ENCODE measurements around the gene CYP39A1.

GRCh38 chr6:46661483-46661882 lies 8.9 kb upstream of the CYP39A1 start:
- no peak for TF ChIP-seq CTCF (IDR thresholded peaks at IDR 0.05)
- TF ChIP-seq POLR2AphosphoS5 (IDR thresholded peaks at IDR 0.05) = peak; percentile 12

Measured in prostate gland (tissue), 2 donors.